NCI-H82 (cell line): ENCODE data around the gene IL17RB.

Source experiments
- DNase-seq: peaks from one replicate; lab custom pipeline; 2025; lab: John Stamatoyannopoulos, UW

The IL17RB gene

GRCh38 chr3:53860196-53860595 lies 13.8 kb downstream of the IL17RB start:
- DNase-seq, result no peak

- DNase-seq, result no peak
Measured at GRCh38 chr3:53862241-53862640, 15.9 kb downstream of the IL17RB start.

DNA sequence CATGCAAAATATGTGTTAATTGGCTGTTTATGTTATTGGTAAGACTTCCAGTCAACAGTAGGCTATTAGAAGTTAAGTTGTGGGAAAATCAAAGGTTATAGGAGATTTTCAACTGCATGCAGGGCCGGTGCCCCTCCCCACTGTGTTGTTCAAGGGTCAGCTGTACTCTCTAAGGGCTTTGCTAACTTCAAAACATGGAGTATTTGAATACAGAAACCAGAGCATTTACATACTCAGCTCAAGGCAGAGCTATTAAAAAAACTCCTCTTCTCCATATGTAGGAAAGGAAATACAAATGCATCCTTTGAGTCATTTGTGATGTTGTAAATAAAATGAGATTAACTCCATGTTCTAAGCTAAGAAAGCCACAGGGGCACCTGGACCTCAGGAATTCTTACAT lies 16.8 kb downstream of the IL17RB start:
- DNase-seq, result no peak

DNA sequence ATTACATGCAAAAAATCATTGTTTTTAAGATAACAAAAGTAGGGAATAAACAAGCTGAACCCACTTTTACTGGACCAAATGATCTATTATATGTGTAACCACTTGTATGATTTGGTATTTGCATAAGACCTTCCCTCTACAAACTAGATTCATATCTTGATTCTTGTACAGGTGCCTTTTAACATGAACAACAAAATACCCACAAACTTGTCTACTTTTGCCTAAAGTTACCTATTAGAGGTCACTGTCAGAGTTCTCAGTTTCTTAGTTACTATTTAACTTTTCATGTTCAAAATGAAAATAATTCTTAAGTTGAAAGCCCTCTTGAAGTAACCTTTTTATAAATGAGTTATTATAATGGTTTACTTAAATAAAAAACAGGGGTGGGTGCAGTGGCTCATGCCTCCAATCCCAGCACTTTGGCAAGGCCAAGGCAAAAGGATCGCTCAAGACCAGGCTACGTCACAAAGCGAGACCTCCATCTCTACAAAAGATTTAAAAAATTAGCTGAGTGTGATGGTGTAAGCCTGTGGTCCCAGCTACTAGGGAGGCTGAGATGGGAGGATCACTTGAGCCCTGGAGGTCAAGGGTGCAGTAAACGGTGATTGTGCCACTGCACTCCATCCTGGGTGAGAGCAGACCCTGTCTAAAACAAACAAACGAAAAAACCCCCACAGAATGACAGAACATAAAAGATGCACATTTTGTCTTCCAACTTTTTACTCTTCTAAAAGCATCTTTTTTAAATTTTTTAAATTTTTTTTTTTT lies 19.5 kb downstream of the IL17RB start:
- DNase-seq, result no peak

- peak; percentile 40 for DNase-seq
Measured at GRCh38 chr3:53880396-53881345, 34.3 kb downstream of the IL17RB start.

DNA sequence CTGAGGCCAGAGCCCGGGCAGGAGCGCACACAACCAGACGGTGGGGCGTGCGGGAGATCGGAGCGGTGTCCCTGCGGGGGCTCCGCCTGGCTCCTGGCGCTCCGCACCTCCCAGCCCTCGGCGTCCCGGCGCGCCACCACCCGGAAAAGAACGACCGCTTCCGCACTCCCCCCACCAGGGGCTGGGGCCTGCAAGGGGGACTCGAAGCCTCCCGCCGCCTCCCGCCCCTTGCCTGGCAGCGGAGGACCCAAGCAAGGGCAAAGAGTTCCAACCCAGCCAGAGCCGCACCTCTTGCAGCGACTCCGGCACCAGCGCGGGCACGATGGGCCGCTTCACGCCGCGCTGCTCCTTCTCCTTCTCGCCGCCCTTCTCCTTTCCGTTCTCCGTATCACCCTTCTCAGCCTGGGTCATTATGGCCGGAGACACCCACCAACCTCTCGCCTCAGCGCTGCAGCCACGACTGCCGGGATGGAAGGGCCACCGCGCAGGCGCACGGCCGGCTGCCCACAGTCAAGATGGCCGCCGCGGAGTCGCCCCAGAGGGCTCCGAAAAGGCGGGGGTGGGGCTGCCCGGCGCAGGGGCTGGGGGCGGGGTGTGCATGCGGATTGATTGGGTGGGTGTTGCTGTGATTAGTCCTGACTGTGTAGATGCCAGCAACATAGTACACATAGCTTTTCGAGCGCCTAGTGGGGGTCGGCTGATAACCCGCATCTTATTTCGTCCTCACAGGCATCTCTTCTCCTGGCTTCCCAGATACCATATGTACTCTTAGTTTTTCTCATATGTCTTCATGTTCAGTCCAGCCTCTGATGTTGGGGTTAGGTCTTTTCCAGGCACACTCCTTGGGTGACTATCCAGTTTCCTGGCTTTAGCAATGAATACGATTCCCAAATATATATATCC lies 35.6 kb downstream of the IL17RB start, which contains the start of gene ACTR8:
ACTR8 (minus strand) TSS at position 462 of the 903 bp plus-strand sequence; CDS start at position 411, 51 bp downstream.
- peak; percentile 87 for DNase-seq

- no peak for DNase-seq
Measured at GRCh38 chr3:53883008-53883407, 36.6 kb downstream of the IL17RB start.

GRCh38 chr3:53884623-53885022 lies 38.3 kb downstream of the IL17RB start:
- DNase-seq, result no peak

GRCh38 chr3:53885239-53885638 lies 38.9 kb downstream of the IL17RB start:
- no peak for DNase-seq

DNA sequence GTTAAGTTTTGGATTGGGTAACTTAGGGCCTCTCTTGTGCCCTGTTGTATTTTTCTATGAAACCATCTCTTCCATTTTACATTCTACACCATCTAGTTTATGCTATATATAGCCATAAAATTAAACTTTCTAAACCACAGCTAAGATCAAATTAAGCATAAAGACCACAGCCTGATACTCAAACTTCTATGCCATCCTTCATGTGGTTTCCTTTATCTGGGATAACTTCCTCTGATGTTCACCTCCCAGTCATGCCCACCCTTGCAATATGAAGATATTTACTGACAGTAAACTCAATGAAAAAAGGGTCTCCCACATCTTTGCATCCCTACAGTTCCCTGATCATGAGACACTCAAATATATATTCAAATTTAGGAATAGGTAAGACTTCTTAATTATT lies 41.1 kb downstream of the IL17RB start:
- DNase-seq, result no peak

- no peak for DNase-seq
Measured at GRCh38 chr3:53888232-53888631, 41.9 kb downstream of the IL17RB start.

GRCh38 chr3:53890726-53891475 lies 44.5 kb downstream of the IL17RB start:
- peak; percentile 57 for DNase-seq

DNA sequence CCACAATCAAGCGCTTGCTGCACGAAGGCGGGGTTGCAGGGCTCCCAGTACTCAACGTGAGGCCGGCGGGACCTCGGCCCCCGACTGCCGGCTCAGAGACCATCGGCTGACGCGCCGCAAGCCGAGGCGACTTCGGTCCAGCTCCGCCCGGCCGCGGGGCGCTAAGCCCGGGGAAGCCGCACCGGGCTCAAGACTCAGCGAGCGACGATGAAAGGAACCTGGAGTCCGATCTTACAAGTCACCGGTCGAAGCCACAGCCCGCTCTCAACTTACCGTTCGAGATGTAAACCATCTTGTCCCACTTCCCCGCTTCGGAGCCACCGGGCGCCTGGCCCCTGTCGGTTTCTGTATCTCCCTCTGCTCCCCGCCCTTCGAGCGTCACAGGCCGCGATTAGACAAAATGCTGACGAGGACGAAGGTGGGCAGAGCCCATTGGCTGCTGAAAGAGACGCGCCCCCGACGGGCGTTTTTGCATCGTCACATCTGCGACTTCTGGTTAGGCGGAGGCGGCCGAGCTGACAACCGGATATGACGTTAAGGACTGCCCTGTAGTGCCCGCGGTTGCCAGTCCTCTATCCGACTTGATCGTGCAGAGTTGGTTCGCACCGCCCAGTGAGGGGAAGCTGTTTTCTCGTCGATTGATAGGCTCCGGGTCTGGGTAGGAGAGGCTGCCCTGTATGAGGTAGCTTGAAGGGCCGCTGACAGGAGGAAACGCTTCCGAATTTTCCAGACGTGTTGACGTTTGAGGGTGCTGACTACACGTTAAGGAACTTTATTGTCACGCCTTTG lies 45.3 kb downstream of the IL17RB start, which contains the start of gene SELENOK:
SELENOK (minus strand) TSS at position 363 of the 789 bp plus-strand sequence.
- DNase-seq, result peak; percentile 98

GRCh38 chr3:53892286-53892637 lies 45.9 kb downstream of the IL17RB start:
- DNase-seq, result no peak

GRCh38 chr3:53899750-53900149 lies 53.4 kb downstream of the IL17RB start:
- DNase-seq, result peak; percentile 48

DNA sequence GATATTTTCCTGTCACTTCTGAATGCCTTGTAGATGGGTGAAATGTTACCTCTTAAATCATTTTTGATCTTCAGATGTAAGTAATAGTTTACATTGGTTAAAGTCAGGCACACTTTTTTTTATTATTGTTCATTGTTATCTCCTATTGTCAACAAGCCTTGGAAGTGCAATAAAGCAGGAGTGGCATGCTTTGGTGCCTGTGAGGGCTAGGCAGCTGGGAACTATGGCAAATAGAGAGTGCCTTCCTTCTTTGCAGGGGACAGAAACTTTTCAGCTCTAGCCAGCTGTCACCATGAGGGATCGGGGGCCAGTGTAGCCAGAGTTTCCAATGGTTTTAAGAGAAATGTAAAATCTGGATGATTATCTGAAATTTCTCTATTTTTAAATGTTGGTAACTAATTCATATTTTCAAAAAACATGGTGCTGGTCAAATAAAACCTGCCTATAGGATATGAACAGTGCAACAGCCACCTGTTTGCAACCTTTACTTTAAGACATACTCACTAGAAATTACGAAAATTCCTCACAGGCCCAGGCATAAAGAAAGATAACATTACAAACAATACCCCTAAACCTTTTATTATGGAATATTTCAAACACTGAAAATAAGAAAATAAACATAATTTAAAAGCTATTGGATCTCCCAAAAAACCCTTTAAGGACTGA lies 54.4 kb downstream of the IL17RB start:
- no peak for DNase-seq

- no peak for DNase-seq
Measured at GRCh38 chr3:53902067-53902466, 55.7 kb downstream of the IL17RB start.

DNA sequence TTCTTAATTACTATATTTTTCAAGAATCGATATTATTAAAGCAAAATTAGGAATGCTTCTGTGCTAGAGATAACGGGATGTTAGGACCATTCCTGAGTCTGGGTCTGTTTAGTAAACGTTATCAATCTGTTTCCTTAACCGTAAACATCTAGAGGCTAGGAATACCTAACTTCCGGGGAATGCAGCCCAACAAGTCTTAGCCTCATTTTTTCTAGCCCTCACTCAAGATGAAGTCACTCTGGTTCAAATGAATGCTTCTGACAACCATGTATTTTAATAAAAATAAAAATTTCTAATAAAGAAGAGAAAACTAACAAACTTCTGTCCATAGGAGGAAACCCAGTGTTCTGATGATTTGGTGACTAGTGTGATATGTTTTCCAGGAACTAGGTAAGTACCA lies 56.3 kb downstream of the IL17RB start:
- no peak for DNase-seq

DNA sequence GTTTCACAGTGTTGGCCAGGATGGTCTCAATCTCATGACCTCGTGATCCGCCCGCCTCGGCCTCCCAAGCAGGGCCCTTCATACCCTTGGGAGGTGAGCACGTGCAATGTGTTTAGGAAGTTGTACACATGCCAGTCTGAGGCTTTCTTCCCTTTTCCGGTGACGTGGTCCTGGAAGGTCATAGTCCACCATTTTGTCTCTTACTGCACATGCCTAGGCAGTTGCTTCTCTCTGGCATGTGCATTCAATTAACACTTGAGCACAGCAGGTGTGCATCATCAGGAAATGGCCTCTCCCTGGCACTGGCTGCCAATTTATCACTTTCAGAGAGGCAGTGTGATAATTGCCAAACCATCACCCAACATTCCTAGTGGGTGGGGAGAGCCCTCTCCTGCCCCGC lies 67.0 kb downstream of the IL17RB start:
- no peak for DNase-seq
